ENCODE measurements around the gene ZMYM3.

Gene ZMYM3

DNA sequence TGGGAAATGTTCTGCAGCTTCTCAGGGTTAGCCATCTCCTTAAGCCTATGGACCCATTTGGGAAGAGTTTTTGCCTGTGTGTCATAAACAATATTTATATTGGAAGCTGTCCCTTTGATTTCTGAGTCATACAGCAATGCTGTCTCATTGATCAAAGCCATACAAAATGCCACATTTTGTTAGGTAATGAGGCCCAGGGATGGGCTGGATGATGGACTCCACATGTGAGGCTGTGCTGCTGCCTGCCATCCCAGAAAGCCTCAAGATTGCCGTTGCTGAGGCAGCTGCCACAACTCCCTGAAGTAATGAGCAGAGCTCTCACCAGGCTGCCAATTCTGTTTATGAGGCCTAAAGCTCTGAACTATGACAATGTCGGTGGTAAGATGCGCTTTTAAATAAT lies 43.1 kb downstream of the ZMYM3 start:
- DNase-seq: no peak

DNA sequence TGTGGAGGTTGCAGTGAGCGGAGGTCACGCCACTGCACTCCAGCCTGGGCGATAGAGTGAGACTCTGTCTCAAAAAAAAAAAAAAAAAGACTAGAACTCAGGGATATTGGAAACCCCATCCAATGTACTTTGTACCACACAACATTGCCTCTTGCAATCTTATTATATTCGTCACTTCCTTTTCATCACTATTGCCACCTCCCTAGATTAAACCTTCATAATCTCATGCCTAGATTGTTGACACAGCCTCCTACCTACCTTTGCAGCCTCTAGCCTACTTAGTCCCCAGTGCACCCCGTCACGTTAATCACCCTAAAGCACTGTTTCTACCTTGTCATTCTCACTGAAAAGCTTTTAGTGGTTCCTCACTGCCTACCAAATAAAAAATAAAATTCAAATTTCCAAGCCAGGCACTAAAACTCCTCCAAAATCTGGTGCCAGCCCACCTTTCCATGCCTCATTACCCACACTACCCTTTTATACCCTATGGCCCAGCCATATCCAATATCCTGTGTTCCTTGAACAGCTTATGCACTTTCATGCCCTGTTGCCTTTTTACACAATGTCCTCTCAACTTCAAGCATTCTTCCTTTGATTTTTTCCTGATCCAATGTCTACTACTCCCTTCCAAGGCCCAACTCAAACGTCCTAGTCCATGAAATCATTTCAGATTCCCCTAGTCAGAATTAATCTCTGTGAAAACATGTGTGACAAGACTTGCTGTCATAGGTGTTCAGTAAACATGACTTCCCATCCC lies 54.5 kb downstream of the ZMYM3 start:
- DNase-seq: no peak

DNA sequence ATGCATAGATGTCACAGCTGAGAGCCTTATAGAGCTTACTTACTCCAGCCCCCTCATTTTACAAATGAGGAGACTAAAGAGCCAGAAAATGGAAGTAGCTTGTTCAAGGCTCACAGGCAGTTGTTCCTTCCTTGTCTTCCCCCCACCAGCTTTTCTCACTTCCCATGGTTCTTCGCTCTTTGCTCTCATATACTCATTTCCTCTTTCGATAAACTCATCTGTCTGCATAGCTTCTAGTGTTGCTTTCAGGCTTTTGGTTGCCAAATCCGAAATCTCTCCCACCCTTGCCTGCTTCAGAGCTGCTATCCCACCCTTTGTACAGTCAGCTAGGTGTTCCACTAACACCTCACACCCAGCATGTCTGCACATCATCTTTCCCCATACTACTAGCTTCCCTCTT lies 55.9 kb downstream of the ZMYM3 start:
- DNase-seq: no peak

DNA sequence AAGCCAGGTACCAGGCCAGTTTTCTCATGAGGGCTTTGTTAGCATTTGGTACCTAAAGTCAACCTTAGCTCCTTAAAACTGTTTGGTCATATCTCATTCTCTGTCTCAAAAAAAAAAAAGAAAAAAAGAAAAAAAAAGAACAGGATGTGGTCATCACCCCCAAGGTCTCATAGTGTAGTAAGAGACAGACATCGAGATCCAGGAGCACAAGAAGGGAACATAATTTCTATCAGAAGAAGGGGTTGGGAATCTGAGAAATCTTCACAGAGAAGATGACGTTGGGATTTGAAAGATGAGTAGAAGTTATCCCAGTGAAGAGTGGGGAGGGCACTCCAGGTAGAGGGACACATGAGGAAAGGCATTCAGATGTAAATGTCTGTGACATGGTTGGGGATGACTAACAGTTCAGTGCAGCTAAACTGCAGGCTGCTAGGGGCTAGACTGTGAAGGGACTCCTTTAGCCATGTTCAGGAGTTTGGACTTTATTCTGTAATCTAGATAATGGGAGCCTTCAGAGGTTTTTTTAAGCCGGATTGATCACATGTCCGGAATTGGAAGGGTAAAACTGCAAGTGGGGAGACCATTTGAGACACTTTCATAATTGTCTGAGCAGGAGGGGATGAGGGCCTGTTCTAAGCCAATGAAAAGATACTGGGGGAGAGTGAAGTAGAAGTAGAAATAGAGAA lies 57.8 kb downstream of the ZMYM3 start:
- no peak for DNase-seq

DNA sequence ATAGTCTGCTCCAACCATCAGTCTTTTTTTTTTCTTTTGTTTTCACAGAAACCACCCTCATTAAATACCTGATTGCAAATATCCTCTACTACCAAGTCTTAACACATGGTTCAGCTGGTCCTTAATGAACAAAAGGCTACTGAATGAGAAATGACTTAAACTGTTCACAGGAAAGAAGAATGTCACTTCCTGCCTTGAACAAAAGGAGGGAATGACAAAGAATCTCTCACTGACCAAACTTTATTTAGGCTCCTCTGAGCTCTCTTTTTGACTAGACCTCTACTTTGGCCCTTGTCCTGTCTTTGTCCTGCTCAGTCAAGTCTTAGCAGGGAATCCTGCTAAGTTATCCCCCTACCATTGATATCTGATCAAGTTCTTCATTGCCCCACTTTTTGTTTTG lies 62.7 kb downstream of the ZMYM3 start:
- no peak for DNase-seq
